Left ventricle myocardium inferior (tissue), 1 donor: ENCODE results near the gene KLK14. TPM values are rescaled to one million over a fixed set of nuclear protein-coding genes. Genes with fewer than 3 reads are reported as not detected.

Experiments used
- DNase-seq: peaks from one replicate; pipeline ENCODE4 v3.0.0-alpha.2; 2020
- H3K27ac ChIP-seq: fragments of 200-600 bp; replicated peaks from 2 replicates; pipeline ENCODE4 v1.8.0; 2021
- H3K27me3 ChIP-seq: fragments of 200-600 bp; 2 replicates; pipeline ENCODE4 v1.8.0; 2021; ENCODE audit warnings: low read depth
- H3K36me3 ChIP-seq: fragments of 200-600 bp; 2 replicates; pipeline ENCODE4 v1.8.0; 2021
- H3K4me1 ChIP-seq: fragments of 200-600 bp; 2 replicates; pipeline ENCODE4 v1.8.0; 2021
- H3K4me3 ChIP-seq: fragments of 200-600 bp; 2 replicates; pipeline ENCODE4 v1.8.0; 2021; ENCODE audit warnings: mild to moderate bottlenecking, moderate library complexity
- H3K9me3 ChIP-seq: fragments of 200-600 bp; replicated peaks from 2 replicates; pipeline ENCODE4 v1.8.0; 2021
- CTCF ChIP-seq: fragments of 200-600 bp; IDR thresholded peaks from 2 replicates; pipeline ENCODE4 v1.8.0; 2021; ENCODE audit warnings: antibody characterized with exemption, mild to moderate bottlenecking, borderline replicate concordance
- intact Hi-C: fragments of 100-400 bp; cut with micrococcal nuclease; formaldehyde crosslinking; loops from one replicate; pipeline ENCODE4 v1.11.0; 2022
- total RNA-seq: library from RNA; stranded (reverse); fragmentation: NEBNext Ultra II Directional; extraction: Animal tissue kit (Norgen Biotek cat#: 25700); gene quantifications from one replicate; pipeline ENCODE4 v1.2.1, GENCODE V29; 2021
- donor health status: DM: no; HTN: yes; CAD: no; lungs with severe emphysema.

The KLK14 gene
- total RNA-seq, 1 donor from 2014 or later, result 1.6 TPM

GRCh38 chr19:51096473-51097165 lies 13.9 kb upstream of the KLK14 start:
- no peak for DNase-seq
- TF ChIP-seq CTCF, result peak; percentile 26
- intact Hi-C loops, result no loop called here
- no peaks in the 10 kb centered on the region for H3K36me3 ChIP-seq
- H3K27ac ChIP-seq, result no peak overlapping the region
- H3K4me3 ChIP-seq, result no peak overlapping the region
- H3K27me3 ChIP-seq, result no peaks in the 10 kb centered on the region
- no peaks in the 10 kb centered on the region for H3K9me3 ChIP-seq
- H3K4me1 ChIP-seq, result peaks cover 25% of the 10 kb centered on the region

GRCh38 chr19:51094696-51095279 lies 12.1 kb upstream of the KLK14 start:
- Histone ChIP-seq H3K4me3 (no peak overlapping the region), H3K4me1 (peaks cover 9% of the 10 kb centered on the region), H3K36me3 (no peaks in the 10 kb centered on the region), H3K9me3 (no peaks in the 10 kb centered on the region), H3K27ac (no peak overlapping the region), H3K27me3 (no peaks in the 10 kb centered on the region)
- TF ChIP-seq CTCF, result peak; percentile 67
- intact Hi-C loops, result no loop called here
- DNase-seq, result no peak

GRCh38 chr19:51093510-51094345 lies 11.0 kb upstream of the KLK14 start:
- no peaks in the 10 kb centered on the region for H3K27me3 ChIP-seq
- H3K27ac ChIP-seq, result no peak overlapping the region
- no peak for TF ChIP-seq CTCF
- no peak overlapping the region for H3K4me3 ChIP-seq
- H3K9me3 ChIP-seq, result no peaks in the 10 kb centered on the region
- H3K4me1 ChIP-seq, result no peaks in the 10 kb centered on the region
- no peaks in the 10 kb centered on the region for H3K36me3 ChIP-seq
- DNase-seq, result no peak
- intact Hi-C loops, result no loop called here

GRCh38 chr19:51093101-51093500 lies 10.4 kb upstream of the KLK14 start:
- DNase-seq, result no peak
- H3K4me1 ChIP-seq, result no peaks in the 10 kb centered on the region
- no peak overlapping the region for H3K4me3 ChIP-seq
- no peak for TF ChIP-seq CTCF
- no peaks in the 10 kb centered on the region for H3K27me3 ChIP-seq
- no peak overlapping the region for H3K27ac ChIP-seq
- H3K9me3 ChIP-seq, result no peaks in the 10 kb centered on the region
- no peaks in the 10 kb centered on the region for H3K36me3 ChIP-seq
- intact Hi-C loops, result no loop called here

- H3K9me3 ChIP-seq, result no peaks in the 10 kb centered on the region
- H3K36me3 ChIP-seq, result no peaks in the 10 kb centered on the region
- no peak overlapping the region for H3K27ac ChIP-seq
- H3K27me3 ChIP-seq, result no peaks in the 10 kb centered on the region
- no peak overlapping the region for H3K4me3 ChIP-seq
- no peak for TF ChIP-seq CTCF
- intact Hi-C loops, result no loop called here
- no peak for DNase-seq
- no peaks in the 10 kb centered on the region for H3K4me1 ChIP-seq
Measured at GRCh38 chr19:51091895-51092873, 9.5 kb upstream of the KLK14 start.
